Liver (tissue), 9 donors: ENCODE measurements around the gene XRN1. TPM values are rescaled to one million over a fixed set of nuclear protein-coding genes. Genes with fewer than 3 reads are reported as not detected.

Source experiments
- DNase-seq: peaks from one replicate; pipeline ENCODE4 v3.0.0-alpha.2; 2017; ENCODE audit warnings: low spot score
- H3K27ac ChIP-seq, 2 donors: one replicate each; pipeline ENCODE4 v1.7.0; 2013; ENCODE audit warnings: inconsistent platforms in 2 of 2, low read length in 2 of 2, control low read depth in 1 of 2, low read depth in 1 of 2, mild to moderate bottlenecking in 1 of 2
- H3K27me3 ChIP-seq, 4 donors: one replicate each; pipeline versions ENCODE4 v1.6.1 to v1.7.0; 2013; ENCODE audit warnings: low read length in 3 of 4, inconsistent platforms in 1 of 4, mild to moderate bottlenecking in 1 of 4, moderate library complexity in 1 of 4; ENCODE audit not compliant: control insufficient read depth in 4 of 4, insufficient read depth in 4 of 4
- H3K36me3 ChIP-seq, 4 donors: one replicate each; pipeline versions ENCODE4 v1.6.1 to v1.7.0; 2013; ENCODE audit warnings: low read length in 3 of 4, mild to moderate bottlenecking in 3 of 4, low read depth in 1 of 4, moderate library complexity in 1 of 4; ENCODE audit not compliant: control insufficient read depth in 4 of 4, insufficient read depth in 3 of 4
- H3K4me1 ChIP-seq, 4 donors: one replicate each; pipeline versions ENCODE4 v1.6.1 to v1.7.0; 2013; ENCODE audit warnings: low read length in 3 of 4, mild to moderate bottlenecking in 3 of 4, moderate library complexity in 1 of 4; ENCODE audit not compliant: control insufficient read depth in 4 of 4, insufficient read depth in 4 of 4
- H3K4me3 ChIP-seq, 3 donors: one replicate each; pipeline versions ENCODE4 v1.6.1 to v1.7.0; 2013; ENCODE audit warnings: low read length in 3 of 3, control low read depth in 1 of 3, low read depth in 1 of 3, mild to moderate bottlenecking in 1 of 3
- H3K9ac ChIP-seq, 2 donors: one replicate each; pipeline ENCODE4 v1.7.0; 2013; ENCODE audit warnings: low read length in 2 of 2, mild to moderate bottlenecking in 2 of 2, moderate library complexity in 2 of 2, control low read depth in 1 of 2, low read depth in 1 of 2
- H3K9me3 ChIP-seq, 4 donors: one replicate each; pipeline versions ENCODE4 v1.6.1 to v1.7.0; 2013; ENCODE audit warnings: low read length in 3 of 4; ENCODE audit not compliant: control insufficient read depth in 4 of 4
- ATF3 ChIP-seq: IDR thresholded peaks from 2 replicates; pipeline ENCODE4 v1.6.1; 2016; ENCODE audit warnings: antibody characterized with exemption
- CTCF ChIP-seq: fragments of 150-350 bp; IDR thresholded peaks from 2 replicates; pipeline ENCODE4 v1.5.1; 2017; ENCODE audit warnings: improper control_type of control experiment, low read depth, low read length; ENCODE audit not compliant: missing input control
- EGR1 ChIP-seq, 2 donors: IDR thresholded peaks; 2 replicates each; pipeline ENCODE4 v1.6.1; 2016 to 2018; ENCODE audit warnings: antibody characterized with exemption in 2 of 2, low read depth in 2 of 2
- FOXA1 ChIP-seq: IDR thresholded peaks from 2 replicates; pipeline ENCODE4 v1.6.1; 2016; ENCODE audit warnings: antibody characterized with exemption
- FOXA2 ChIP-seq: IDR thresholded peaks from 2 replicates; pipeline ENCODE4 v1.6.1; 2016; ENCODE audit warnings: antibody characterized with exemption
- GABPA ChIP-seq, 2 donors: IDR thresholded peaks in 1 of 2; conservative IDR thresholded peaks in 1 of 2; 2 replicates each; pipeline ENCODE4 v1.6.1; 2016; ENCODE audit warnings: antibody characterized with exemption in 2 of 2, mild to moderate bottlenecking in 1 of 2, moderate library complexity in 1 of 2
- HNF4G ChIP-seq: IDR thresholded peaks from 2 replicates; pipeline ENCODE4 v1.6.1; 2016; ENCODE audit warnings: antibody characterized with exemption
- JUND ChIP-seq, 2 donors: IDR thresholded peaks; 2 replicates each; pipeline ENCODE4 v1.6.1; 2016; ENCODE audit warnings: antibody characterized with exemption in 2 of 2
- MAX ChIP-seq: IDR thresholded peaks from 2 replicates; pipeline ENCODE4 v1.6.1; 2016; ENCODE audit warnings: antibody characterized with exemption
- NR2F2 ChIP-seq: IDR thresholded peaks from 2 replicates; pipeline ENCODE4 v1.6.1; 2016; ENCODE audit warnings: antibody characterized with exemption
- RAD21 ChIP-seq, 2 donors: IDR thresholded peaks; 2 replicates each; pipeline ENCODE4 v1.6.1; 2016; ENCODE audit warnings: antibody characterized with exemption in 2 of 2, mild to moderate bottlenecking in 2 of 2
- REST ChIP-seq: IDR thresholded peaks from 2 replicates; pipeline ENCODE4 v1.6.1; 2016; ENCODE audit warnings: antibody characterized with exemption, mild to moderate bottlenecking
- RXRA ChIP-seq, 2 donors: IDR thresholded peaks; 2 replicates each; pipeline ENCODE4 v1.6.1; 2017 to 2018; ENCODE audit warnings: antibody characterized with exemption in 2 of 2, mild to moderate bottlenecking in 1 of 2
- SP1 ChIP-seq: IDR thresholded peaks from 2 replicates; pipeline ENCODE4 v1.6.1; 2018; ENCODE audit warnings: antibody characterized with exemption, mild to moderate bottlenecking
- YY1 ChIP-seq: IDR thresholded peaks from 2 replicates; pipeline ENCODE4 v1.6.1; 2016; ENCODE audit warnings: antibody characterized with exemption, mild to moderate bottlenecking
- ZBTB33 ChIP-seq: IDR thresholded peaks from 2 replicates; pipeline ENCODE4 v1.6.1; 2016; ENCODE audit warnings: antibody characterized with exemption
- WGBS: extraction: QIAGEN DNeasy Blood & Tissue Kit; methylation state at CpG from one replicate; pipeline ENCODE4 v1.1.7; 2013; 5-methylcytosine and 5-hydroxymethylcytosine counted together
- polyA plus RNA-seq, 2 donors: library from polyadenylated mRNA; stranded (reverse) in 1 of 2; unstranded in 1 of 2; fragments of 200-250 nt in 1 of 2; fragments of >200 nt in 1 of 2; fragmentation: Nextera tagmentation in 1 of 2; extraction: Ambion mirVana in 1 of 2; gene quantifications; one replicate each; pipeline versions ENCODE4 v1.2.1 to v1.2.3, GENCODE V29; 2013 to 2015
- total RNA-seq, 2 donors: library from RNA; depleted of rRNA; stranded (reverse); fragments of >200 nt; gene quantifications; one replicate each; pipeline ENCODE4 v1.2.3, GENCODE V29; 2014
- donor health status: healthy.
- donor health status: healthy.
- donor health status: healthy.
- donor health status: healthy.
- donor health status: healthy.

The XRN1 gene
- total and polyA plus RNA-seq, 4 donors: 4.3 to 41.4 (median 25.9) TPM

- DNase-seq: no peak
- Histone ChIP-seq H3K9me3 (no peaks in the 10 kb centered on the region), H3K36me3 (no peaks in the 10 kb centered on the region), H3K27me3 (no peaks in the 10 kb centered on the region), H3K9ac (no peak overlapping the region), H3K4me1 (no peaks in the 10 kb centered on the region), H3K4me3 (no peak overlapping the region), H3K27ac (no peak overlapping the region)
- WGBS: 94% methylated on average over 5 of the region's 5 CpGs
- no peak for TF ChIP-seq FOXA1
- TF ChIP-seq RXRA (IDR thresholded peaks at IDR 0.05): no peak
- no peak for TF ChIP-seq EGR1 (IDR thresholded peaks at IDR 0.05; ENCODE audit: low read depth in 2 of 2)
- TF ChIP-seq ZBTB33: no peak
- TF ChIP-seq ATF3: no peak
- no peak for TF ChIP-seq CTCF
- TF ChIP-seq NR2F2: no peak
- TF ChIP-seq SP1: no peak
- no peak for TF ChIP-seq GABPA (IDR thresholded peaks at IDR 0.05 in 1 of 2, conservative IDR thresholded peaks at IDR 0.05 in 1 of 2)
- TF ChIP-seq FOXA2: no peak
These were observed 159.8 kb downstream of the XRN1 start for GRCh38 chr3:142287866-142288638.

GRCh38 chr3:142285083-142285517, 162.7 kb downstream of the XRN1 start:
- no peak overlapping the region for H3K27ac ChIP-seq
- H3K9me3 ChIP-seq: no peaks in the 10 kb centered on the region
- H3K4me3 ChIP-seq: no peak overlapping the region
- H3K9ac ChIP-seq: no peak overlapping the region
- no peaks in the 10 kb centered on the region for H3K4me1 ChIP-seq
- WGBS: 72% methylated on average over 2 of the region's 2 CpGs
- no peaks in the 10 kb centered on the region for H3K27me3 ChIP-seq
- no peak for TF ChIP-seq RAD21 (IDR thresholded peaks at IDR 0.05)
- no peak for TF ChIP-seq NR2F2
- TF ChIP-seq EGR1 (IDR thresholded peaks at IDR 0.05; ENCODE audit: low read depth in 2 of 2): no peak
- TF ChIP-seq FOXA2: no peak
- TF ChIP-seq SP1: no peak
- TF ChIP-seq YY1: no peak
- TF ChIP-seq JUND (IDR thresholded peaks at IDR 0.05): no peak
- DNase-seq: no peak
- no peaks in the 10 kb centered on the region for H3K36me3 ChIP-seq

- H3K27me3 ChIP-seq: no peaks in the 10 kb centered on the region
- no peak overlapping the region for H3K27ac ChIP-seq
- H3K4me3 ChIP-seq: no peak overlapping the region
- no peaks in the 10 kb centered on the region for H3K9me3 ChIP-seq
- WGBS: 87% methylated on average over 4 of the region's 4 CpGs
- no peaks in the 10 kb centered on the region for H3K36me3 ChIP-seq
- H3K4me1 ChIP-seq: no peaks in the 10 kb centered on the region
- DNase-seq: no peak
- H3K9ac ChIP-seq: no peak overlapping the region
- no peak for TF ChIP-seq NR2F2
- TF ChIP-seq MAX: no peak
- TF ChIP-seq CTCF: no peak
- TF ChIP-seq HNF4G: no peak
- TF ChIP-seq GABPA (IDR thresholded peaks at IDR 0.05 in 1 of 2, conservative IDR thresholded peaks at IDR 0.05 in 1 of 2): no peak
- TF ChIP-seq REST: no peak
These were observed 165.3 kb downstream of the XRN1 start for GRCh38 chr3:142282503-142282902.
